K562 (cell line): ENCODE measurements around the gene PRR36. TPM values are rescaled to one million over a fixed set of nuclear protein-coding genes. Genes with fewer than 3 reads are reported as not detected.

Source experiments
- ATAC-seq: fragments of 200-7000 bp; cut with Tn5 transposase; 3 replicates; pipeline ENCODE4 v1.9.1; 2020; ENCODE audit warnings: moderate library complexity
- BruUV-seq: library from RNA; stranded (reverse); fragments of 400-500 nt; replicated peaks from 2 replicates; lab custom pipeline; 2021; lab: Mats Ljungman, UMichigan
- CTCF ChIA-PET: fragments of 300-600 bp; formaldehyde crosslinking; extraction: SDS; loops from one replicate; lab custom pipeline; 2021; ENCODE audit warnings: low intra/inter-chr PET ratio; lab: Yijun Ruan, JAX
- POLR2A ChIA-PET: fragments of 300-600, 350-650 bp; sonication (Branson Sonifier 250); formaldehyde crosslinking; extraction: SDS; loops from one replicate; lab custom pipeline; 2021; ENCODE audit warnings: antibody characterized with exemption, inconsistent platforms; lab: Yijun Ruan, JAX
- DNase-seq, 4 experiments: peaks; one replicate each; pipeline versions ENCODE4 v3.0.0 to v3.0.0-alpha.2; 2011 to 2018; ENCODE audit warnings: low spot score in 3 of 4, mixed read lengths in 3 of 4; ENCODE audit errors: extremely low read depth in 1 of 4
- FAIRE-seq: peaks from 2 replicates; lab custom pipeline; 2011; peaks lifted over from hg19 to GRCh38; lab: Jason Lieb, UNC
- H2AFZ ChIP-seq: 2 replicates; pipeline ENCODE4 v1.6.0; 2011; ENCODE audit warnings: low read depth, low read length, control low read depth, inconsistent platforms
- H3K27ac ChIP-seq: fragments of 200-600 bp; 3 replicates; pipeline ENCODE4 v1.8.0; 2011; ENCODE audit warnings: low read depth, mild to moderate bottlenecking, control low read depth, inconsistent platforms, low read length, moderate library complexity, mixed read lengths; ENCODE audit errors: extremely low read depth
- H3K27me3 ChIP-seq, 2 experiments: fragments of 300-600 bp in 1 of 2; 2 replicates in 1 of 2; 3 replicates in 1 of 2; pipeline versions ENCODE4 v1.6.0 to v1.8.0; 2011; ENCODE audit warnings: inconsistent platforms in 2 of 2, low read length in 2 of 2, mild to moderate bottlenecking in 1 of 2, mixed read lengths in 1 of 2, moderate library complexity in 1 of 2; ENCODE audit not compliant: control insufficient read depth in 2 of 2, insufficient read depth in 2 of 2
- H3K36me3 ChIP-seq: fragments of 300-600 bp; 3 replicates; pipeline ENCODE4 v1.8.0; 2011; ENCODE audit warnings: mild to moderate bottlenecking, low read length, inconsistent platforms; ENCODE audit not compliant: control insufficient read depth, insufficient read depth
- H3K4me1 ChIP-seq, 2 experiments: fragments of 200-600 bp in 1 of 2; replicated peaks in 1 of 2; 2 replicates in 1 of 2; 3 replicates in 1 of 2; pipeline versions ENCODE4 v1.5.1 to v1.8.0; 2011; ENCODE audit warnings: inconsistent platforms in 2 of 2, low read length in 2 of 2, mild to moderate bottlenecking in 1 of 2, mixed read lengths in 1 of 2, moderate library complexity in 1 of 2; ENCODE audit not compliant: control insufficient read depth in 2 of 2, insufficient read depth in 2 of 2
- H3K4me2 ChIP-seq: 2 replicates; pipeline ENCODE4 v1.6.1; 2011; ENCODE audit warnings: low read length, control low read depth, inconsistent platforms, mixed read lengths; ENCODE audit not compliant: insufficient read depth
- H3K4me3 ChIP-seq: fragments of 200-600 bp; sonication (generic), shearing (Covaris generic); 2 replicates; pipeline ENCODE4 v1.5.1; 2016; ENCODE audit warnings: control low read depth, inconsistent platforms
- H3K79me2 ChIP-seq: fragments of 200-600 bp; 3 replicates; pipeline ENCODE4 v1.8.0; 2011; ENCODE audit warnings: low read length, inconsistent platforms; ENCODE audit not compliant: control insufficient read depth, insufficient read depth
- H3K9ac ChIP-seq, 2 experiments: 2 replicates each; pipeline versions ENCODE4 v1.6.0 to v1.6.1; 2011; ENCODE audit warnings: low read depth in 2 of 2, low read length in 2 of 2, control low read depth in 1 of 2, inconsistent platforms in 1 of 2, mild to moderate bottlenecking in 1 of 2, mixed read lengths in 1 of 2; ENCODE audit not compliant: insufficient read depth in 1 of 2
- H3K9me1 ChIP-seq: one replicate; pipeline ENCODE4 v1.6.0; 2011; ENCODE audit warnings: inconsistent platforms, mild to moderate bottlenecking, low read length, moderate library complexity; ENCODE audit not compliant: control insufficient read depth, insufficient read depth
- H3K9me3 ChIP-seq: replicated peaks from 2 replicates; pipeline ENCODE4 v1.5.1; 2011; ENCODE audit warnings: low read depth, low read length, inconsistent platforms; ENCODE audit not compliant: control insufficient read depth, insufficient read depth
- H4K20me1 ChIP-seq: replicated peaks from 2 replicates; pipeline ENCODE4 v1.6.1; 2011; ENCODE audit warnings: low read length, inconsistent platforms, mixed read lengths; ENCODE audit not compliant: control insufficient read depth, insufficient read depth
- CBX2 ChIP-seq: fragments of 200-600 bp; sonication (generic); IDR thresholded peaks from one replicate; pipeline ENCODE4 v1.6.1; 2012; ENCODE audit warnings: mild to moderate bottlenecking, low read length, inconsistent platforms; ENCODE audit not compliant: insufficient read depth, poor library complexity, severe bottlenecking
- CXXC5 ChIP-seq: fragments of 250-450 bp; sonication (Bioruptor Pico); IDR thresholded peaks from 2 replicates; pipeline ENCODE4 v1.8.0; 2022; ENCODE audit warnings: inconsistent platforms, mild to moderate bottlenecking, moderate library complexity
- JUN ChIP-seq, 2 experiments: sonication (generic) in 1 of 2; formaldehyde crosslinking in 1 of 2; IDR thresholded peaks; 2 replicates each; pipeline versions ENCODE4 v1.6.1 to v1.8.0; 2012 to 2022; ENCODE audit warnings: borderline replicate concordance in 2 of 2, mild to moderate bottlenecking in 2 of 2, improper control_type of control experiment in 1 of 2, low read depth in 1 of 2, low read length in 1 of 2, missing genetic modification reagents in 1 of 2
- KLF16 ChIP-seq: IDR thresholded peaks from 2 replicates; pipeline ENCODE4 v1.6.1; 2016; ENCODE audit warnings: antibody characterized with exemption
- NBN ChIP-seq: fragments of 450-650 bp; IDR thresholded peaks from 2 replicates; pipeline ENCODE4 v1.6.1; 2016; ENCODE audit warnings: low read depth, mild to moderate bottlenecking
- NCOR1 ChIP-seq: fragments of 450-650 bp; IDR thresholded peaks from 2 replicates; pipeline ENCODE4 v1.6.1; 2016; ENCODE audit warnings: mild to moderate bottlenecking, moderate library complexity
- SNIP1 ChIP-seq: fragments of 450-650 bp; IDR thresholded peaks from 2 replicates; pipeline ENCODE4 v1.7.1; 2017; ENCODE audit warnings: low read depth, mild to moderate bottlenecking
- TCF7 ChIP-seq: sonication (generic); IDR thresholded peaks from 2 replicates; pipeline ENCODE4 v1.6.1; 2016; ENCODE audit warnings: antibody characterized with exemption, borderline replicate concordance
- ZBTB8A ChIP-seq: fragments of 450-650 bp; IDR thresholded peaks from 2 replicates; pipeline ENCODE4 v1.6.1; 2018; ENCODE audit warnings: mild to moderate bottlenecking, moderate library complexity; ENCODE audit not compliant: partially characterized antibody
- ZNF253 ChIP-seq: fragments of 250-450 bp; sonication (Bioruptor Pico); conservative IDR thresholded peaks from 2 replicates; pipeline ENCODE4 v1.6.1; 2021; ENCODE audit warnings: mild to moderate bottlenecking
- ZNF586 ChIP-seq: fragments of 450-650 bp; formaldehyde crosslinking; conservative IDR thresholded peaks from 2 replicates; pipeline ENCODE4 v1.4.0; 2020; ENCODE audit warnings: mild to moderate bottlenecking, moderate library complexity
- WGBS: fragments of 100-300 bp; shearing (Covaris generic); methylation state at CpG from one replicate; pipeline ENCODE4 v1.1.6; 2016; ENCODE audit warnings: low coverage, mixed read lengths; ENCODE audit not compliant: insufficient coverage; ENCODE audit errors: missing lambda C conversion rate; 5-methylcytosine and 5-hydroxymethylcytosine counted together
- in situ Hi-C: fragments of 300-500 bp; cut with MboI; formaldehyde crosslinking; loops from 4 replicates; pipeline ENCODE4 v1.15.0; 2018; ENCODE audit warnings: inconsistent platforms, mixed read lengths
- intact Hi-C: fragments of 100-400 bp; cut with micrococcal nuclease; formaldehyde crosslinking; loops from 2 replicates; pipeline ENCODE4 v1.14.2; 2022
- polyA plus RNA-seq, 8 experiments: library from polyadenylated mRNA; depleted of rRNA in 4 of 8; stranded (reverse) in 5 of 8; unstranded in 3 of 8; fragments of >200 nt; fragmentation: Nextera tagmentation in 2 of 8; fragmentation: Illumina TruSeq in 1 of 8; extraction: Ambion mirVana in 2 of 8; extraction: Trizol in 1 of 8; gene quantifications; 2 replicates each; pipeline versions ENCODE4 v1.2.1 to v1.2.3, GENCODE V29; 2011 to 2014; ENCODE audit warnings: inconsistent platforms in 1 of 8, missing spikeins in 1 of 8
- total RNA-seq, 7 experiments: library from RNA; depleted of rRNA in 6 of 7; stranded (reverse); fragments of >200 nt in 6 of 7; fragmentation: Illumina TruSeq in 2 of 7; extraction: Trizol in 2 of 7; gene quantifications; 2 replicates each; pipeline versions ENCODE4 v1.2.1 to v1.2.3, GENCODE V29; 2011 to 2021; ENCODE audit warnings: low replicate concordance in 1 of 7
- TF ChIP-seq, protein P1 (sequence below): fragments of 200-800 bp; sonication (Bioruptor generic); IDR thresholded peaks from 2 replicates; pipeline ENCODE4 v1.6.1; 2016; ENCODE audit warnings: missing genetic modification characterization, missing compliant biosample characterization
- TF ChIP-seq, protein P2 (sequence below), 2 experiments: IDR thresholded peaks in 1 of 2; conservative IDR thresholded peaks in 1 of 2; 2 replicates each; pipeline ENCODE4 v1.6.1; 2016; ENCODE audit warnings: low read depth in 2 of 2, mild to moderate bottlenecking in 1 of 2, missing compliant biosample characterization in 1 of 2, missing genetic modification characterization in 1 of 2, moderate library complexity in 1 of 2

The PRR36 gene
- total and polyA plus RNA-seq, 9 of the 15 experiments (the other 6 are each of a cell fraction or from before 2014, with no cell fraction given) = 0.05 to 0.42 (median 0.06) TPM; not detected in 6

DNA sequence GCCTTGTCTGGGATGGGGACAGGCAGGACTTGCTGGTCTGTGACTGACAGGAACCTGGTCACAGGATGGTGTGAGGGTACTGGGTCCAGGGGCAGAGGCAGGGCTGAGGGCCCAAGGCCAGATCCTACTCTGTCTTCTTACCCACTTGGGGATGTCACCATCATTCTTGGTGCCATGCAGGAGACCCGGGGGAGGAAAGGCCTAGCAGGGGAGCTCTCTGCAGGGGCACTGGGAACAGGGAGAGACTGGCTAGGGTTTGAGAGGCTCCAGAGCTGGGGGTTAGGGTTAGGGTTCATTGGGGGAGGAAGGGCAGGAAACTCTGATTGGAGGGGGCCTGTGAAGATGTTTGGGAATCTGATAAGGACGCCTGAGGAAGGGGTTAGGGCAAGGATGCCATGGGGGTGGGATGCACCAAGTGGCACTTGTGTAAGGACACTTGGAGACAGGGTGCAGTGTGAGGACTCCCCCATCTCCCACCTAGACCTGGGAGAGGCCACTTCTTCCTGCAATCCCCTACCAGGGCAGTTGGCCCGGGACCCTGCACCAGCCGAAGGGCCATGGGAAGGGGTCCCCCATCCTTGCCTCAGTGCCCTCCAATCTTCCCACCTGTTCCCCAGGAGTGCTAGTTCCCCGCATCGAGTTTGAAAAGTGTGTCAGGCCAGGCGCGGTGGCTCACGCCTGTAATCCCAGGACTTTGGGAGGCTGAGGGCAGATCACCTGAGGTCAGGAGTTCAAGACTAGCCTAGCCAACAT, 6.9 kb downstream of the PRR36 start:
- in situ Hi-C loops (no loop called here), intact Hi-C loops (no loop called here)
- no peaks in the 10 kb centered on the region for H3K9me3 ChIP-seq
- FAIRE-seq (no peak), ATAC-seq (no peak), DNase-seq (no peak)
- H3K79me2 ChIP-seq = no peaks in the 10 kb centered on the region
- peak overlapping the region in 1 of 2 experiments; percentile 61; a peak in 2 of 4 replicates for H3K9ac ChIP-seq
- no peak overlapping the region for H3K27ac ChIP-seq
- H3K27me3 ChIP-seq = no peaks in the 10 kb centered on the region; a peak in 1 of 5 replicates
- 77% methylated on average over 9 of the region's 9 CpGs for WGBS
- H2AFZ ChIP-seq = no peak overlapping the region
- peaks cover 10% of the 10 kb centered on the region for H4K20me1 ChIP-seq
- BruUV-seq = no TSS peak
- H3K4me1 ChIP-seq = peaks cover 15 to 85% of the 10 kb centered on the region in 2 experiments
- H3K9me1 ChIP-seq = no peaks in the 10 kb centered on the region
- POLR2A ChIA-PET = no interaction called here
- CTCF ChIA-PET = no interaction called here
- H3K4me3 ChIP-seq = no peak overlapping the region
- no peak for TF ChIP-seq CBX2
- TF ChIP-seq ZBTB8A = no peak
- TF ChIP-seq SNIP1 = no peak
- no peak for TF ChIP-seq CXXC5 (CRISPR knock-in tag)
- no peak for TF ChIP-seq KLF16
- TF ChIP-seq NBN = no peak
- TF ChIP-seq, protein P1, sequence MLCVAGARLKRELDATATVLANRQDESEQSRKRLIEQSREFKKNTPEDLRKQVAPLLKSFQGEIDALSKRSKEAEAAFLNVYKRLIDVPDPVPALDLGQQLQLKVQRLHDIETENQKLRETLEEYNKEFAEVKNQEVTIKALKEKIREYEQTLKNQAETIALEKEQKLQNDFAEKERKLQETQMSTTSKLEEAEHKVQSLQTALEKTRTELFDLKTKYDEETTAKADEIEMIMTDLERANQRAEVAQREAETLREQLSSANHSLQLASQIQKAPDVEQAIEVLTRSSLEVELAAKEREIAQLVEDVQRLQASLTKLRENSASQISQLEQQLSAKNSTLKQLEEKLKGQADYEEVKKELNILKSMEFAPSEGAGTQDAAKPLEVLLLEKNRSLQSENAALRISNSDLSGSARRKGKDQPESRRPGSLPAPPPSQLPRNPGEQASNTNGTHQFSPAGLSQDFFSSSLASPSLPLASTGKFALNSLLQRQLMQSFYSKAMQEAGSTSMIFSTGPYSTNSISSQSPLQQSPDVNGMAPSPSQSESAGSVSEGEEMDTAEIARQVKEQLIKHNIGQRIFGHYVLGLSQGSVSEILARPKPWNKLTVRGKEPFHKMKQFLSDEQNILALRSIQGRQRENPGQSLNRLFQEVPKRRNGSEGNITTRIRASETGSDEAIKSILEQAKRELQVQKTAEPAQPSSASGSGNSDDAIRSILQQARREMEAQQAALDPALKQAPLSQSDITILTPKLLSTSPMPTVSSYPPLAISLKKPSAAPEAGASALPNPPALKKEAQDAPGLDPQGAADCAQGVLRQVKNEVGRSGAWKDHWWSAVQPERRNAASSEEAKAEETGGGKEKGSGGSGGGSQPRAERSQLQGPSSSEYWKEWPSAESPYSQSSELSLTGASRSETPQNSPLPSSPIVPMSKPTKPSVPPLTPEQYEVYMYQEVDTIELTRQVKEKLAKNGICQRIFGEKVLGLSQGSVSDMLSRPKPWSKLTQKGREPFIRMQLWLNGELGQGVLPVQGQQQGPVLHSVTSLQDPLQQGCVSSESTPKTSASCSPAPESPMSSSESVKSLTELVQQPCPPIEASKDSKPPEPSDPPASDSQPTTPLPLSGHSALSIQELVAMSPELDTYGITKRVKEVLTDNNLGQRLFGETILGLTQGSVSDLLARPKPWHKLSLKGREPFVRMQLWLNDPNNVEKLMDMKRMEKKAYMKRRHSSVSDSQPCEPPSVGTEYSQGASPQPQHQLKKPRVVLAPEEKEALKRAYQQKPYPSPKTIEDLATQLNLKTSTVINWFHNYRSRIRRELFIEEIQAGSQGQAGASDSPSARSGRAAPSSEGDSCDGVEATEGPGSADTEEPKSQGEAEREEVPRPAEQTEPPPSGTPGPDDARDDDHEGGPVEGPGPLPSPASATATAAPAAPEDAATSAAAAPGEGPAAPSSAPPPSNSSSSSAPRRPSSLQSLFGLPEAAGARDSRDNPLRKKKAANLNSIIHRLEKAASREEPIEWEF (CRISPR knock-in tag) = no peak
- TF ChIP-seq NCOR1 = no peak
- TF ChIP-seq ZNF253 = no peak
- TF ChIP-seq JUN (IDR thresholded peaks at IDR 0.05; ENCODE audit: borderline replicate concordance, low read depth, low read length) = no peak
- no peak for TF ChIP-seq JUN (CRISPR knock-in tag; IDR thresholded peaks at IDR 0.05; ENCODE audit: borderline replicate concordance)
- TF ChIP-seq, protein P2, sequence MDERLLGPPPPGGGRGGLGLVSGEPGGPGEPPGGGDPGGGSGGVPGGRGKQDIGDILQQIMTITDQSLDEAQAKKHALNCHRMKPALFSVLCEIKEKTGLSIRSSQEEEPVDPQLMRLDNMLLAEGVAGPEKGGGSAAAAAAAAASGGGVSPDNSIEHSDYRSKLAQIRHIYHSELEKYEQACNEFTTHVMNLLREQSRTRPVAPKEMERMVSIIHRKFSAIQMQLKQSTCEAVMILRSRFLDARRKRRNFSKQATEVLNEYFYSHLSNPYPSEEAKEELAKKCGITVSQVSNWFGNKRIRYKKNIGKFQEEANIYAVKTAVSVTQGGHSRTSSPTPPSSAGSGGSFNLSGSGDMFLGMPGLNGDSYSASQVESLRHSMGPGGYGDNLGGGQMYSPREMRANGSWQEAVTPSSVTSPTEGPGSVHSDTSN (CRISPR knock-in tag; IDR thresholded peaks at IDR 0.05; ENCODE audit: low read depth) = no peak
- TF ChIP-seq, protein P2 (tag; conservative IDR thresholded peaks at IDR 0.05; ENCODE audit: low read depth) = no peak
- no peak for TF ChIP-seq ZNF586 (CRISPR knock-in tag)
- no peak for TF ChIP-seq TCF7
- no peak overlapping the region for H3K4me2 ChIP-seq
- H3K36me3 ChIP-seq = no peaks in the 10 kb centered on the region
